ENCODE measurements around the gene NLN. TPM values are rescaled to one million over a fixed set of nuclear protein-coding genes. Genes with fewer than 3 reads are reported as not detected.

NLN gene
- total and polyA plus RNA-seq, 2 experiments from 2014 or later, result 16.4 to 24.3 TPM

GRCh38 chr5:65858316-65858715 lies 136.3 kb downstream of the NLN start:
- Histone ChIP-seq H4K20me1 (ENCODE audit: insufficient read depth, poor library complexity, severe bottlenecking) (no peaks in the 10 kb centered on the region), H3K4me2 (no peak overlapping the region), H3K4me3 (no peak overlapping the region), H3K27me3 (no peaks in the 10 kb centered on the region), H3K36me3 (replicated peaks; ENCODE audit: insufficient read depth, low read depth) (no peaks in the 10 kb centered on the region), H3K27ac (no peak overlapping the region), H3K9me2 (replicated peaks; ENCODE audit: insufficient read depth) (no peaks in the 10 kb centered on the region), H3K9me3 (ENCODE audit: low read depth) (no peaks in the 10 kb centered on the region), H3K79me2 (no peaks in the 10 kb centered on the region), H3K4me1 (ENCODE audit: insufficient read depth) (no peaks in the 10 kb centered on the region), H2AFZ (no peak overlapping the region)
- TF ChIP-seq CTCF (IDR thresholded peaks at IDR 0.05; ENCODE audit: poor library complexity), result no peak
- TF ChIP-seq EZH2 (IDR thresholded peaks at IDR 0.05; ENCODE audit: borderline replicate concordance), result no peak
- no peak for TF ChIP-seq EZH2phosphoT487 (IDR thresholded peaks at IDR 0.05; ENCODE audit: low read depth, severe bottlenecking, unreplicated experiment)
- DNase-seq (ENCODE audit: low spot score), result no peak
- 81% methylated on average over 3 of the region's 3 CpGs for WGBS (ENCODE audit: low lambda C conversion rate, missing lambda C conversion rate)

- DNase-seq (ENCODE audit: low spot score), result no peak
- H3K27me3 ChIP-seq, result no peaks in the 10 kb centered on the region
- no peak overlapping the region for H2AFZ ChIP-seq
- no peaks in the 10 kb centered on the region for H4K20me1 ChIP-seq (ENCODE audit: insufficient read depth, poor library complexity, severe bottlenecking)
- H3K9me2 ChIP-seq (replicated peaks; ENCODE audit: insufficient read depth), result no peaks in the 10 kb centered on the region
- WGBS (ENCODE audit: low lambda C conversion rate, missing lambda C conversion rate), result 56% methylated on average over 3 of the region's 3 CpGs
- no peaks in the 10 kb centered on the region for H3K4me1 ChIP-seq (ENCODE audit: insufficient read depth)
- no peaks in the 10 kb centered on the region for H3K9me3 ChIP-seq (ENCODE audit: low read depth)
- no peaks in the 10 kb centered on the region for H3K79me2 ChIP-seq
- H3K4me2 ChIP-seq, result no peak overlapping the region
- no peak for TF ChIP-seq EZH2 (IDR thresholded peaks at IDR 0.05; ENCODE audit: borderline replicate concordance)
- TF ChIP-seq CTCF (IDR thresholded peaks at IDR 0.05; ENCODE audit: poor library complexity), result no peak
- no peak for TF ChIP-seq EZH2phosphoT487 (IDR thresholded peaks at IDR 0.05; ENCODE audit: low read depth, severe bottlenecking, unreplicated experiment)
- no peak overlapping the region for H3K4me3 ChIP-seq
- H3K36me3 ChIP-seq (replicated peaks; ENCODE audit: insufficient read depth, low read depth), result no peaks in the 10 kb centered on the region
- no peak overlapping the region for H3K27ac ChIP-seq
Observed at GRCh38 chr5:65861830-65862241, 139.8 kb downstream of the NLN start.

GRCh38 chr5:65862384-65862783 lies 140.4 kb downstream of the NLN start:
- no peaks in the 10 kb centered on the region for H4K20me1 ChIP-seq (ENCODE audit: insufficient read depth, poor library complexity, severe bottlenecking)
- no peaks in the 10 kb centered on the region for H3K79me2 ChIP-seq
- H3K27ac ChIP-seq, result no peak overlapping the region
- H3K4me2 ChIP-seq, result no peak overlapping the region
- H3K9me3 ChIP-seq (ENCODE audit: low read depth), result no peaks in the 10 kb centered on the region
- H3K9me2 ChIP-seq (replicated peaks; ENCODE audit: insufficient read depth), result no peaks in the 10 kb centered on the region
- H3K4me3 ChIP-seq, result no peak overlapping the region
- TF ChIP-seq EZH2phosphoT487 (IDR thresholded peaks at IDR 0.05; ENCODE audit: low read depth, severe bottlenecking, unreplicated experiment) (no peak), CTCF (IDR thresholded peaks at IDR 0.05; ENCODE audit: poor library complexity) (no peak), EZH2 (IDR thresholded peaks at IDR 0.05; ENCODE audit: borderline replicate concordance) (no peak)
- no peaks in the 10 kb centered on the region for H3K4me1 ChIP-seq (ENCODE audit: insufficient read depth)
- DNase-seq (ENCODE audit: low spot score), result no peak
- H2AFZ ChIP-seq, result no peak overlapping the region
- no peaks in the 10 kb centered on the region for H3K27me3 ChIP-seq
- H3K36me3 ChIP-seq (replicated peaks; ENCODE audit: insufficient read depth, low read depth), result no peaks in the 10 kb centered on the region

- H3K27me3 ChIP-seq, result no peaks in the 10 kb centered on the region
- H4K20me1 ChIP-seq (ENCODE audit: insufficient read depth, poor library complexity, severe bottlenecking), result no peaks in the 10 kb centered on the region
- H3K4me3 ChIP-seq, result no peak overlapping the region
- TF ChIP-seq EZH2 (IDR thresholded peaks at IDR 0.05; ENCODE audit: borderline replicate concordance) (no peak), CTCF (IDR thresholded peaks at IDR 0.05; ENCODE audit: poor library complexity) (no peak), EZH2phosphoT487 (IDR thresholded peaks at IDR 0.05; ENCODE audit: low read depth, severe bottlenecking, unreplicated experiment) (no peak)
- no peaks in the 10 kb centered on the region for H3K36me3 ChIP-seq (replicated peaks; ENCODE audit: insufficient read depth, low read depth)
- WGBS (ENCODE audit: low lambda C conversion rate, missing lambda C conversion rate), result 97% methylated on average over 2 of the region's 2 CpGs
- no peaks in the 10 kb centered on the region for H3K79me2 ChIP-seq
- H3K9me3 ChIP-seq (ENCODE audit: low read depth), result no peaks in the 10 kb centered on the region
- H3K4me1 ChIP-seq (ENCODE audit: insufficient read depth), result no peaks in the 10 kb centered on the region
- no peak overlapping the region for H3K4me2 ChIP-seq
- no peaks in the 10 kb centered on the region for H3K9me2 ChIP-seq (replicated peaks; ENCODE audit: insufficient read depth)
- no peak overlapping the region for H3K27ac ChIP-seq
- H2AFZ ChIP-seq, result no peak overlapping the region
- no peak for DNase-seq (ENCODE audit: low spot score)
Observed at GRCh38 chr5:65863747-65864146, 141.7 kb downstream of the NLN start.

Data from hepatocyte (in vitro differentiated cells).